Sciatic nerve (tissue), 2 donors: ENCODE results near the gene MRFAP1. TPM values are rescaled to one million over a fixed set of nuclear protein-coding genes. Genes with fewer than 3 reads are reported as not detected.

Experiments
- ATAC-seq: fragments of 200-7000 bp; cut with Tn5 transposase; one replicate; pipeline ENCODE4 v1.9.1; 2020; ENCODE audit warnings: mild to moderate bottlenecking, moderate library complexity
- DNase-seq: peaks from one replicate; pipeline ENCODE4 v3.0.0-alpha.2; 2020; ENCODE audit warnings: low spot score
- intact Hi-C: fragments of 100-400 bp; cut with DNase I; formaldehyde crosslinking; loops from one replicate; pipeline ENCODE4 v1.14.2; 2022
- total RNA-seq: library from RNA; stranded (reverse); fragmentation: NEBNext Ultra II Directional; extraction: Animal tissue kit (Norgen Biotek cat#: 25700); gene quantifications from one replicate; pipeline ENCODE4 v1.2.1, GENCODE V29; 2021
- donor health status: DM: no; HTN: no; CAD: no.
- donor health status: DM: no; HTN: no; CAD: no.

MRFAP1 gene
- total RNA-seq, 1 donor from 2014 or later: 276 TPM

- no peak for DNase-seq
- ATAC-seq: no peak
- intact Hi-C loops: no loop called here
These were observed 31.6 kb upstream of the MRFAP1 start for GRCh38 chr4:6608758-6609414.

- intact Hi-C loops: no loop called here
- no peak for DNase-seq
- ATAC-seq: no peak
These were observed 30.9 kb upstream of the MRFAP1 start for GRCh38 chr4:6609415-6610079.

GRCh38 chr4:6610856-6611430 lies 29.5 kb upstream of the MRFAP1 start:
- intact Hi-C loops: no loop called here
- ATAC-seq: no peak
- DNase-seq: no peak

- intact Hi-C loops: no loop called here
- ATAC-seq (no peak), DNase-seq (no peak)
These were observed 27.4 kb upstream of the MRFAP1 start for GRCh38 chr4:6612961-6613675.

- ATAC-seq (no peak), DNase-seq (no peak)
- intact Hi-C loops: no loop called here
These were observed 26.5 kb upstream of the MRFAP1 start for GRCh38 chr4:6613676-6614651.

GRCh38 chr4:6614701-6615230 lies 25.7 kb upstream of the MRFAP1 start:
- DNase-seq (no peak), ATAC-seq (no peak)
- intact Hi-C loops: no loop called here

GRCh38 chr4:6616087-6616995 lies 24.1 kb upstream of the MRFAP1 start:
- ATAC-seq (no peak), DNase-seq (no peak)
- intact Hi-C loops: no loop called here

- intact Hi-C loops: no loop called here
- no peak for ATAC-seq
- no peak for DNase-seq
These were observed 23.2 kb upstream of the MRFAP1 start for GRCh38 chr4:6617246-6617645.

GRCh38 chr4:6618386-6619115 lies 21.9 kb upstream of the MRFAP1 start:
- no peak for ATAC-seq
- intact Hi-C loops: no loop called here

GRCh38 chr4:6619116-6619465 lies 21.4 kb upstream of the MRFAP1 start:
- intact Hi-C loops: no loop called here
- ATAC-seq (no peak), DNase-seq (no peak)

More at GRCh38 chr4:6618386-6619115, 21.9 kb upstream of the MRFAP1 start:
- no peak for DNase-seq

GRCh38 chr4:6619466-6620255 lies 20.8 kb upstream of the MRFAP1 start:
- ATAC-seq (no peak), DNase-seq (no peak)
- intact Hi-C loops: no loop called here

GRCh38 chr4:6620296-6620695 lies 20.2 kb upstream of the MRFAP1 start:
- intact Hi-C loops: no loop called here
- DNase-seq (no peak), ATAC-seq (peak; percentile 20)

- peak; percentile 33 for ATAC-seq
- no peak for DNase-seq
- intact Hi-C loops: no loop called here
These were observed 19.5 kb upstream of the MRFAP1 start for GRCh38 chr4:6620891-6621555.

- ATAC-seq (no peak), DNase-seq (no peak)
- intact Hi-C loops: no loop called here
These were observed 18.9 kb upstream of the MRFAP1 start for GRCh38 chr4:6621556-6621927.

GRCh38 chr4:6622744-6623143 lies 17.7 kb upstream of the MRFAP1 start:
- DNase-seq (no peak), ATAC-seq (no peak)
- intact Hi-C loops: no loop called here

- no peak for DNase-seq
- intact Hi-C loops: no loop called here
- no peak for ATAC-seq
These were observed 15.2 kb upstream of the MRFAP1 start for GRCh38 chr4:6625256-6625655.
